Measurements from ENCODE around the gene GMNC. TPM values are rescaled to one million over a fixed set of nuclear protein-coding genes. Genes with fewer than 3 reads are reported as not detected.
A peak's percentile ranks its signal among the peaks of the same experiment; 100 is the strongest.

Gene GMNC
- total RNA-seq, 4 donors from 2014 or later, result not detected

- TF ChIP-seq POLR2AphosphoS5 (IDR thresholded peaks at IDR 0.05), result no peak
- TF ChIP-seq EP300 (IDR thresholded peaks at IDR 0.05), result no peak
- no peak for TF ChIP-seq POLR2A (IDR thresholded peaks at IDR 0.05; ENCODE audit: low read depth)
- TF ChIP-seq CTCF (IDR thresholded peaks at IDR 0.05), result no peak
- Histone ChIP-seq H3K9me3 (no peaks in the 10 kb centered on the region), H3K27me3 (no peaks in the 10 kb centered on the region), H3K4me1 (peaks cover 0 to 4% (median 0%) of the 10 kb centered on the region in 4 donors), H3K36me3 (no peaks in the 10 kb centered on the region), H3K27ac (replicated peaks in 1 of 4) (no peak overlapping the region), H3K4me3 (no peak overlapping the region)
- 88% methylated on average over 4 of the region's 4 CpGs for WGBS
- intact Hi-C loops (cut with DNase I), result no loop called here
- DNase-seq (ENCODE audit: extremely low spot score), result no peak
Observed at GRCh38 chr3:190825386-190826016, 37.0 kb downstream of the GMNC start.

GRCh38 chr3:190811775-190812480 is 50.6 kb downstream of the GMNC start:
- Histone ChIP-seq H3K4me1 (peaks cover 0 to 4% (median 0%) of the 10 kb centered on the region in 4 donors), H3K27me3 (no peaks in the 10 kb centered on the region), H3K27ac (replicated peaks in 1 of 4) (no peak overlapping the region), H3K4me3 (peak overlapping the region in 1 of 4 donors; percentile 26), H3K9me3 (no peaks in the 10 kb centered on the region), H3K36me3 (no peaks in the 10 kb centered on the region)
- TF ChIP-seq CTCF (IDR thresholded peaks at IDR 0.05) (peak in 2 of 3 experiments; percentile 50 to 51), POLR2A (IDR thresholded peaks at IDR 0.05; ENCODE audit: low read depth) (no peak), POLR2AphosphoS5 (IDR thresholded peaks at IDR 0.05) (no peak)
- WGBS, result 36% methylated on average over 14 of the region's 14 CpGs
- intact Hi-C loops (cut with DNase I), result loop anchor here (5.0 kb wide), 1 partner anchor 240 kb away; no protein-coding TSS in a partner anchor
- no peak for DNase-seq (ENCODE audit: extremely low spot score)

GRCh38 chr3:190810957-190811356 is 51.5 kb downstream of the GMNC start:
- Histone ChIP-seq H3K4me1 (peaks cover 0 to 4% (median 0%) of the 10 kb centered on the region in 4 donors), H3K27me3 (no peaks in the 10 kb centered on the region), H3K27ac (replicated peaks in 1 of 4) (no peak overlapping the region), H3K4me3 (no peak overlapping the region), H3K36me3 (no peaks in the 10 kb centered on the region), H3K9me3 (no peaks in the 10 kb centered on the region)
- no peak for TF ChIP-seq POLR2A (IDR thresholded peaks at IDR 0.05; ENCODE audit: low read depth)
- no peak for TF ChIP-seq EP300 (IDR thresholded peaks at IDR 0.05)
- TF ChIP-seq POLR2AphosphoS5 (IDR thresholded peaks at IDR 0.05), result no peak
- TF ChIP-seq CTCF (IDR thresholded peaks at IDR 0.05), result no peak
- WGBS, result 75% methylated on average over 4 of the region's 4 CpGs
- no peak for DNase-seq (ENCODE audit: extremely low spot score)
- intact Hi-C loops (cut with DNase I), result loop anchor here (5.0 kb wide), 1 partner anchor 241 kb away; no protein-coding TSS in a partner anchor

- Histone ChIP-seq H3K36me3 (no peaks in the 10 kb centered on the region), H3K27ac (replicated peaks in 1 of 4) (no peak overlapping the region), H3K27me3 (no peaks in the 10 kb centered on the region), H3K4me3 (no peak overlapping the region), H3K4me1 (peaks cover 0 to 4% (median 0%) of the 10 kb centered on the region in 4 donors), H3K9me3 (no peaks in the 10 kb centered on the region)
- no peak for DNase-seq (ENCODE audit: extremely low spot score)
- no peak for TF ChIP-seq POLR2AphosphoS5 (IDR thresholded peaks at IDR 0.05)
- no peak for TF ChIP-seq POLR2A (IDR thresholded peaks at IDR 0.05; ENCODE audit: low read depth)
- no peak for TF ChIP-seq CTCF (IDR thresholded peaks at IDR 0.05)
- no peak for TF ChIP-seq EP300 (IDR thresholded peaks at IDR 0.05)
- WGBS, result 67% methylated on average over 2 of the region's 2 CpGs
- intact Hi-C loops (cut with DNase I), result no loop called here
Observed at GRCh38 chr3:190809351-190809750, 53.1 kb downstream of the GMNC start.

Data from esophagus muscularis mucosa (tissue), 4 donors.